GM13977 (cell line): Measurements from ENCODE around the gene RING1.

ENCODE experiments used
- DNase-seq: peaks from one replicate; pipeline ENCODE4 v3.0.0; 2012; ENCODE audit warnings: low spot score
- CTCF ChIP-seq: IDR thresholded peaks from 2 replicates; pipeline ENCODE4 v1.5.1; 2012; ENCODE audit warnings: mild to moderate bottlenecking, control low read depth; ENCODE audit not compliant: insufficient read depth; ENCODE audit errors: extremely low read depth, missing control alignments
- in situ Hi-C: fragments of 300-500 bp; cut with MboI; formaldehyde crosslinking; loops from one replicate; pipeline ENCODE4 v1.12.0; 2022; ENCODE audit warnings: low sequenced_read_pairs, low pct_unique_long_range_greater_than_20kb, mixed read lengths, inconsistent platforms; ENCODE audit not compliant: unreplicated experiment

The RING1 gene

GRCh38 chr6:33168639-33169038 lies 39.7 kb upstream of the RING1 start:
- in situ Hi-C loops: no loop called here
- no peak for DNase-seq
- no peak for TF ChIP-seq CTCF

GRCh38 chr6:33169291-33170175 lies 38.8 kb upstream of the RING1 start:
- DNase-seq: no peak
- in situ Hi-C loops: no loop called here
- no peak for TF ChIP-seq CTCF

- in situ Hi-C loops: no loop called here
- no peak for DNase-seq
- TF ChIP-seq CTCF: no peak
These were observed 37.9 kb upstream of the RING1 start for GRCh38 chr6:33170176-33171015.

GRCh38 chr6:33171016-33171879 lies 37.1 kb upstream of the RING1 start:
- TF ChIP-seq CTCF: no peak
- DNase-seq: no peak
- in situ Hi-C loops: no loop called here

- in situ Hi-C loops: no loop called here
- no peak for TF ChIP-seq CTCF
- no peak for DNase-seq
These were observed 36.2 kb upstream of the RING1 start for GRCh38 chr6:33171880-33172687.
